ENCODE measurements around the gene RFX4.

The RFX4 gene

DNA sequence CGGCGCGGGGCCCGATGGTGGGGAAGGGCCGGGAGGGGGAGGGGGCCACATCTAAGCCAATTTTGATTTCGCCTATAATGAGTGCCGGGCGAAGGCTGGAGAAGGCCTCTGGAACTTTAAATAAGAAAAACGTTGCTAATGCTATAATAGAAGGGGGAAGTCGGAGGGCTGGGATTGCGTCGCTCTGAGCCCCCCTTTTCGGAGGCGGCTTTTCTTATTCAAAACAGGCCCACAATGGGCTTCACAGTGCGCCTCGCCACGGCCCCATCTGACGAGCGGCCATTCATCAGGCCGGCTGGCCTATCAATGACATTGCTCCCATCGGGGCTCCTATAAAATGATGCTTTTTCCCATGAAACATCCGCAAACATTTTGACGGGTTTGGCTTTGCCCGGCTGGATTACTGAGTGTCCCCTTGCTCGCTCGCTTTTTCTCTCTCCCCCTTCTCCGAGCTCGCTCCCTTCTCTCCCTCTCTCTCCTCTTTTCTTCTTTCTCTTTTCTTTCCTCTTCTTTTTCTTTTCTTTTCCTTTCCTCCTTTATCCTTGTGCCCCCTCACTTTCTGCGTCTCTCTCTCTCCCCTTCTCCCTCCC is at the start of gene RFX4:
Gene RFX4 (plus strand): TSS at position 364 of the 590 bp plus-strand sequence. CDS start 317 bp downstream, outside the sequence.
- no peak for DNase-seq

DNA sequence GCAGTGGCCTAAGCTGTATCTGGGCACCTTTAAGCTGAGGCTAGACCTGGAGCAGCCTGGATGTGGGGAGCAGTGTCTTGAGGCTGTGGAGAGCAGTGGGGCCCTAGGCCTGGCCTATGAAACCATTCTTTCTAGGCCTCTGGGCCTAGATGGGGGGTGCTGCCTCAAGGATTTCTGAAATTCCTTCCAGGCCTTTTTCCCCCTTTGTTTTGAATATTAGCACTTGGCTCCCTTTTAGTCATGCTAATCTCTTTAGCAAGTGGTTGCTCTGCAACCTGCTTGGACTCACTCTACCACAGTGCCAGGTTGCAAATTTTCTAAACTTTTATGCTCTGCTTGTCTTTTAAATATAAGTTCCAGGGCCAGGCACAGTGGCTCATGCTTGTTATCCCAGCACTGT is 41.6 kb upstream of the RFX4 start:
- no peak for DNase-seq

DNA sequence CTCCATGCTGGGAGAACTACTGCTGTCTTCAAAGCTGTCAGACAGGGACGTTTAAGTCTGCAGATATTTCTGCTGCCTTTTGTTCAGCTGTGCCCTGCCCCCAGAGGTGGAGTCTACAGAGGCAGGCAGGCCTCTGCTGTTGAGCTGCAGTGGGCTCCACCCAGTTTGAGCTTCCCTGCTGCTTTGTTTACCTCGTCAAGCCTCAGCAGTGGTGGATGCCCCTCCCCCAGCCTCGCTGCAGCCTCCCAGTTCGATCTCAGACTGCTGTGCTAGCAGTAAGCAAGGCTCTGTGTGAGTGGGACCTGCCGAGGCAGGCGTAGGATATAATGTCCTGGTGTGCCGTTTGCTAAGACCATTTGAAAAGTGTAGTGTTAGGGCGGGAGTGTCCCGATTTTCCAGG is 31.4 kb upstream of the RFX4 start:
- no peak for DNase-seq

DNA sequence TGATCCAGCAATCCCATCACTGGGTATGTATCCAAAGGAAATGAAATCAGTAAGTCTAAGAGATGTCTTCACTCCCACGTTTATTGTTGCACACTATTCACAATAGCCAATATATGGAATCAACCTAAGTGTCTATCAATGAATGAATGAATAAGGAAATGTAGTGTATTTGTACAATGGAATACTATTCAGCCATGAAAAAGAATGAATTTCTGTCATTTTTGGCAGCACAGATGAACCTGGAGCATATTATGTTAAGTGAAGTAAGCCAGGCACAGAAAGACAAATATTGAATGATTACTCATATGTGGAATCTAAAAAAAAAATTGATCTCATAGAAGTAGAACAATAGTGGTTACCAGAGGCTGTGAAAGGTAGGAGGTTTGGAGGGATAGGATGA is 30.6 kb upstream of the RFX4 start:
- no peak for DNase-seq

DNA sequence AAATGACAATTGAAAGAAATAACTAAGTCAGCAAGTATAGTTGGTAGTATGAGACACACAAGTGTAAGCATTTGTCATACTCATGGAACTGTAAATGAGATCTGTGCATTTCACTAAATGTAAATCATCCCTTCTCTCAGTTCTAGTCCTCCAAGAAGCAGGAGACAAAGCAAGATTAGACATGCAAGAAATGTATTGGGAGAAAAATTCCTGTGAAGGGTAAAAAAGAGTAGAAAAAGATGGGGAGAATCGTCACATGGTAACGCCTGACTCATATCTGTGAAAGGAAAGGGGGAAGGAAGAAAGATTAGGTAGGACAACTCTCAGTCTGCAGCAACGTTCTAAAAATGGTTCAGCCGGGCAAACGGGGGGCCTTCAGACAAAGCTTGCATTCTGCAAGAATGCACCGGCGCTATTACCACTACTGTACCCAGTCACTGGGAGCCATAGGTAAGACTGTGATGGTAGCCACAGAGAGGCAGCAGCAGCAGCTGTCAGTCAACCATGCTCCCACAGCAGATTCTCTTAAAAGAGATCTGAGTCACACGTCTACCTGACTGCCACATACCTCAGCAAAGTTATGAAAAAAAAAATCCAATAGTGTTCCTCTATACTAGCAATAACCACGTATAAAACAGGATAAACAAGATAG is 18.0 kb upstream of the RFX4 start:
- DNase-seq = no peak

DNA sequence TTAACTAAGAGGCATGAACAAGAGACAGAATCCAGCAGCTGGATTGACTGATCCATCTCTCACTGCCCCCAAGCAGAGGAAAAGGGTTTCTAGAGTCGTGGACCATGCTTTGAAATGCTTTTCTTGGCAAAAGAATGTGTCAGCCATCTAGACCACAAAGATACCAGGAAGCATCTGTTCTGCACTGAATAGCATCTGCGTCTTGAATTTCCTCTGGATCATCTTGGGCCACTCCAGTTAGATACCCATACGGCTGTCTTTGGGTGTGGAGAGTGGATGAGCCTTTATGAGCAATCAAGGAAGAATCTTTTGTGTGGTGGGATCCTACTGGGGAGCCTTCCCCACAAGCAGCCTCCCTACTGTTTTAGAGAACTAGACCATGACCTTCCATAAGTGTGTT is 16.0 kb upstream of the RFX4 start:
- DNase-seq = no peak

DNA sequence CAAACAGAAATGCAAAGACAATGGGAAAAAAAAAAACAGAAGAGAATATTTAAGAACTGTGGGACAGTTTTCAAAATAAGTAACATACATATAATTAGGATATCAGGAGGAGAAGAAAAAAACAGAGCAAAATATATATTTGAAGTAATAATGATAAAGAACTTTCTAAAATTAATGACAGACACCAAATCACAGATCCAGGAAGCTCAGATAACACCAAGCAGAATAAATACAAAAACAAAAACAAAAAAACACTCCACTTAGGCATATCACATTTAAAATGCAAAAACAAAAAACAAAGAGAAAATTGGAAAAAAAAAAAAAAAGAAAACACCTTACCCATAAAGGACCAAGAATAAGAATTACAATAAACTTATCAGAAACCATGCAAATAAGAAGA is 9.6 kb upstream of the RFX4 start:
- DNase-seq = no peak

DNA sequence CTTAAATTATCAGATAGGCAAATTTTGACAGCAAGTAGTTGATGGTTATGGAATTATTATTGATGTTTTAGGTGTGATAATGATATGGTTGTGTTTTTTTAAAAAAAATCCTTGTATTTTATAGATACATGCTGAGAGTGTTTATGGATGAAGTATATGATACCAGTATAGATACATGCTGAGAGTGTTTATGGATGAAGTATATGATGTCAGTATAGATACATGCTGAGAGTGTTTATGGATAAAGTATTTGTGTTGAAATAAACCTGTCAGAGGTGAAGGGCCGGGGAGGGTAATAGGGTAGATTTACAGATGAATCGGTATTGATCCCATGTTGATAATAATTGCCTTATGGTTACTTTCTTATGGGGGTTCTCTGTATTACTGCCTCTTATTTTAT is 6.0 kb upstream of the RFX4 start:
- DNase-seq = no peak

DNA sequence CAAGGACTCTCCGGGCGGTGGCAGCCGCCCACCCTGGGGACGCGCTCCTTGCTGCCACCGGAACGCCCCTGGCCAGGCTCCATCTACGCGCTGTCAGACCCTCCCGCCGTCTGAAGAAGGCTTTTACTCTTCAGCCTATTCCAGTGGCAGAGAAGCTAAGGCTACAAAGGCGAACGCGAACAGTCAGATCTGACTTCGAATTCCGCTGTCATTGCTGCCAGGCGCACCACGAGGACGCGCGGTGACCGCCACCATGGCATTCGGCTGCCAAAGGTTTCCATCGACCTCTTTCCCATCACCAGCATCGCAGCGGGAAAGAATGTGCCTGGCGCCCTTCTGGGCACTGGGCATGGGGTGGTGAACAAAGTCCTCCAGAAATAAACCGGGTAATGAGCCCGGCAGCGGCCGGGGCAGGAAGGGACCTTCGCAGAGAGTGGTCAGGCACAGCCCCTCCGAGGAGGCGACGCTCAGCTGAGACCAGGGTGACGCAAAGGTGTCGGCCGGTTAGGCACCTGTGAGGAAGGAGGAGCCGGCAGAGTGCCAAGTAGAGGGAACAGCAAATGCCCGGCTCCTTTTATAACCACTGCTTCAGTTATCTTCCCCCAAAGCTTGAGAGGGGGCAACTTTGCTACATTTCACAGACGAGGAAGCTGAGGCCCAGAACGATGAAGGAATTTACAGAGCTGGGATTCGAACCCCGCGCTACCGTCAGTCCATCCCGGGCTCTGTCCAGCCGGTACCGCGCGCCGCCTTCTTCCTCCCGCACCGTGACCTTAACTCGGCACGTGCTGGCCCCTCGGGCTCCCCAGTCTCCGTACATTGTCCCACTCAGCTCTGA is 1.9 kb upstream of the RFX4 start:
- no peak for DNase-seq

DNA sequence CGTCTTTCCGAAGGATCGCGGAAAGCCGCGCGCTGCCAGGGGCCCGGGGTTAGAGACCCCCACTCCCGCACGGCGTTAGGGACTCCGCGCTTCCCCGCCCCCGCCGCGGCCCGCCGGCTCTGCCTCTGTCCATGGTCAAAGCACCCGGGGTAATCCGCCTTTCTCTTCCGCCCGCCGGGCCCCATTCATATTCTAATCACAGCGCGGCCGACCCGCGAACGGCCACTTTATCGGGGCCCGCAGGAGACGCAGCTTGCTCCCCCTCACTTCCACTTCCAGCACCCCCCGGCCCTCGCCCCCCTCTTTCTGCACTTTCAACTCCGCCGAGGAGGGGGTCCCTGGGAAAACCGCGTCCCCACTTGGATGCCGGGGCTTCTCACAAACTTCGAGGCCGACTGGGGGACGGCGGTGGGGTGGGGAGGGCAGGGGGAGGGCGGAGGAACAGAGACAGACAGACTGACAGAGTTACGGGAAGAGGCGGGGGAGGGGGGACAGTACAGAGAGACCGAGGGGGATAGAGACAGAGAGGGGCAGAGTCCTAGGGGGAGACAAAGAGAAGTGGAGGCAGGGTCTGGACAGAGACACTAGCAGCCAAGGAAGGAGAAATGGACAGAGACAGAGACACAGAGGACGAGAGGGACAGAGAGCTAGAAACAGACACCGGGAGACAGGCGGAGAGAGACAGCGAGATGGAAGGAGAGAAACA is 1.1 kb upstream of the RFX4 start:
- DNase-seq = no peak

DNA sequence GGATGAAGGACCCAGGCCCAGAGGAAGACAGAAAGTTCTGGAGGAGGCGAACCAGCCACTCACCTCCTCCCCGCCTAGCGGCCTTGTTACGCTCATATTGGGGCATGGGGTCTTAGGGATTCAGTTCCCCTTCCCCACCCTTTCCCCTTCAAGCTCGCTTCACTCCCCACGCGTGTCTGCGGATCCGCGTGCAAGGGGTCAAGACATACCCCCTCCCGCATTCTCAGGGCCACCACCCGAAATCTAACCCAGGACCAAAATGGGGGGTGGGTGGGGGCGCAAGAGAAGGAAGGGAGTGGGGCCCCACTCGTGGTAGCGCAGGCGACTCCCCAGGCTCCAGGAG is 584 bp upstream of the RFX4 start:
- no peak for DNase-seq

DNA sequence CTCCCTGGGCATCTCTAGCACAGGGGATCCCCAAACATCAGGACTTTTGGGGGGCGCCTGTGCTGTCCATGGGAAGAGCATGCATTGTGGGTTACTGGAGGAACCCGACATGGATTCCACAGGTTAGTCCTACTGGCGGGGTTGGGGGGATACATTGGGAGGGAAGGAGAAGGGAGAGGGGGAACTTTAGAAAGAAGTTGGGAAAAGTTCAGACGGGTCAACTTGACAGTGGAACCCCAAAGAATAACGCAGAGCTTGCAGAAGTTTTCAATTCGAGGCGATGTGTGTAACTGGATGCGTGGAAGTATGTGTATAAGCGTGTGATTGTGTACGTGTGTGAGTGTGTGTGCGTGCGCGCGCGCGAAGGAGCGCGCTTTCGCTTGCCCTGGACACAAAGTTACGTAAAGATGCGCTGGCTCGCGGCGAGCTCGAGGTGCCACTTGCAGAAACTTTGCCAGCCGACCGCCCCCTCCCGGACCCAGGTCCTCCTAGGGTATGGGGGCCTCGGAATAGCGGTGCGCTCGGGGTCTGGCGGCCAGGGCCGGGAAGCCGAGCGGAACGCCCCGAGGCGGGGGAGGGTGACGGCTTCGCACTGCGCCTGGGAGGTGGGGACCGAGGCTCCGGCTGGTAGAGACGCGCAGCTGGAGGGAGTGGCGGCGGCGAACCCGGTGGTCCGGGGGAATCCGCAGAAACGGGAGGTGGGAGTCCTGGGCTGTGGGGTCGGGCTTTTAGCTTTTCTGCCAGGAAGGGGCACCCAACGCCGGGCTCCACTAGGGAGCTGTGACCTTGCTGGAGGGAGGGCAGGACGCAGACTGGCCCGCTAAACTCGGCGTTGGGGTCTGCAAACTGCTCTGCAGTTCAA is 669 bp downstream of the RFX4 start:
- no peak for DNase-seq

DNA sequence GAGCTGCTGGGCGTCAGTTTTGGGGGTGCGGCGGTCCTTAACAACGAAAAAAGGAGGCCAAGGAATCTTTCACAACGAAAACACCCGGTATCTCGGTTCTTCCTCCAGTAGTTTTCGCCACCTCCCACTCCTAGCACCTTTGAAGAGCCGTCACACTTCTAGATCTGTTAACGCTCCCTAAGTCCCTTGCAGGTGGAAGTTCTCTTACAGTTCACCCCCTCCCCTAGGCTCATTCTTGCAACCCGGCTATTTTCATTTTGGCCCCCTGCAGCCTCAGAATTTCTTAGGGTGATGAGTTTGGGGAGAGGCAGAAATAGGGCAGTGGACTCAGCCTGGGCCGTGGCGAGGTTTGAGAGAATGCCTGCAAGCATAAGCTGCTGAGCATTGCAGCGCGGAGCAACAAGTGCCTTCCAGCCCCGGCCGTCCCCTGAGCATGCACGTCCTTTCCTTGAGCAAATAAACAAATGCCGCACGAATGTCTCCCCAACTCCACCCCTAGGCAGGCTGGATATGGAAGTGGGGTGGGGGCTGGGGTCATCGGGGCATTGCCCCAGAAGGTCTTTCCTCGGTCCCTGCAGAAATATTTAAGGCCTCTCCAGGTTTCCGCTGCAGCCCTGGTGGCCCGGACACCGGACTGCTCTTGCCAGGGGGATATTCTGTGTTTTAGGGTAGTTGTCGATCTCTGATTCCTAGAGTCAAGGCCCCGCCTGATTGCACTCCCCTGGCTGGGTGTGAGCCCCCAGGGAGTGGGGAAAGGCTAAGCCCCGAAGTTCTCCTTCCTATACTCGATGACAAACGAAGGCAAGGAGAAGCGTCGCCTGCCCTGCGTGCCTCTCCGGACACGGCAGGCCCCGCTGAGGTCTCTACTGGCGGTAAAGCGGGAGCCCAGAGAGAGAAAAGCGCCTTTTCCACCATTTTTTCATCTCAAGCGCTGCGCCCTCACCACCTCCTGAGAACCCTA is 1.6 kb downstream of the RFX4 start:
- no peak for DNase-seq

DNA sequence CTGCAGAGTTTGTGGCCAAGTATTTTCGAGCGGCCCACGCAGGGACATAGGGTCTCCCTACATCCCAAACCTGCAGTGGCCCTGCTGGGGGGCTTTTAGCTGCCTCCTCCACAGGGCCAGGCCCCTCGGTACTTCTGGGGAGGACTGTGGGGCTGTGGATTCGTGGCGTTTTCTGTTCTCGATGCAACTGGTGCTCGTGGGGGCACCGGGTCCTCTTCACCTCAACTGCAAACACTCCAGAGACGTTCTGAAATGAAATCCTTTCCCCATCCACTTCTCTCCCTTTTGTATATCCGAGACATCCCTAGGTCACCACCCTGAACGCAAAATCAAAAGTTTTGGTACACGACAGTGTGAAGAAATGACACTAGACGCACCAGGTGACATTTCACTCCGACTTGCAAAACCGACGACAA is 2.3 kb downstream of the RFX4 start:
- no peak for DNase-seq

DNA sequence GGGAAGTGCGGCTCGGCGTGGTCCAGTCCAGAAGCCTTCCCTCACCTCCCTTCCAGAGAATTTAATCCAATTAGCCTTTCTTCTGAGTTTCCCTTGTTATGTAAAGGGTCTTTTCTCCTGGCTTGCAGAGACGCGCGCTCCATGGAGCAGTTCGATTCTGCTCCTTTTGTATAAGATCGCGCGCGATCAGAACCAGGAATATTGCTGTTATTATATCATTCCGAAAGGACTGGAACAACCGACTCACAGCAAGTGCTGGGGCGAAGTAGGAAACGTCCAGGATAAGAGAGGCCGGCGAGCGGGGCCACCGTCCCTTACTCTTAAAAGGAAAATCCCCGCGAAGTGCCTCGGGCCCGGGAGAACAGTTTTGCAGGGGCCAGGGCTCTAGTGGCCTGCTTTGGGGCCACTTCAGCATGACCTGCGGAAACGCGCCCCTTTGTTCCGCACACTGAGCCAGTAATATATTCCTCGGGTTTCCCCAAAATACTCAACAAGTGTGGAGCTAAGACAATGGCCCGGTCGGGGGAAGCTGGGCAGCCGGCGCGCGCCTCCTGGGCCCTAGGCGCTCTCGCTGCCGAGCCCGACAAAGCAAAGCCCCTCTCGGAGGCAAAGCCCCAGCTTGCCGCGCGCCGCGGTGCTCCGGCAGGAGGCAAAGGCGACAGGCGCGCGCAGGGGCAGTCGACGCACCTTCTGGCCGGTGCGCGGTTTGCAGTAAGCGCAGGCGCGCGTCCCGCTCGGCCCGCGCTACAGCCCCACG is 2.9 kb downstream of the RFX4 start:
- no peak for DNase-seq

DNA sequence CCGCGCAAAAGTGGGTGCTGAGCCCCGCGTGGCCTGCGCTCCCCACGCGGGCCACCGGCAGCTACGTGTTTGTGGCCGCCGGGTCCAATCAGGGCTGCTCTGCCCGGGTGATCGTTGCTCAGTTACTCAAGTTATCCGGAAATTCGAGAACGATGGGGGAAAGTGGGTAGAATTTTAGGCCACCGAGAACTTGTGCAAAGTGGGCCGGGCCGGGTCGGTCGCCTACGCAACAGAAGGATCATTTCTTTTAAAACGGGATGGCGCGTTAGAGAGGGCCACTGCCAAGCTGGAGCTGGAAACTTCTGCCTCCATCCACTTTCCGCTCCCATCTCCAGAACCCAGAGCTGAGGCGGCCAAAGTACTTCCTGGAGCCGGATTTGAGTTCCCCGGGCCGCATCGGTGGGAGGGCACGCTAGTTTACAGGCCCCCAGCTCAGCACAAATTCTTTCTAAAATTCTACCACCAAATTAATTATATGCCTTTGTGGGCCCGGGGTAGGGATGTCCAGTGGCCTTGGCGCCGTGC is 3.5 kb downstream of the RFX4 start:
- no peak for DNase-seq

DNA sequence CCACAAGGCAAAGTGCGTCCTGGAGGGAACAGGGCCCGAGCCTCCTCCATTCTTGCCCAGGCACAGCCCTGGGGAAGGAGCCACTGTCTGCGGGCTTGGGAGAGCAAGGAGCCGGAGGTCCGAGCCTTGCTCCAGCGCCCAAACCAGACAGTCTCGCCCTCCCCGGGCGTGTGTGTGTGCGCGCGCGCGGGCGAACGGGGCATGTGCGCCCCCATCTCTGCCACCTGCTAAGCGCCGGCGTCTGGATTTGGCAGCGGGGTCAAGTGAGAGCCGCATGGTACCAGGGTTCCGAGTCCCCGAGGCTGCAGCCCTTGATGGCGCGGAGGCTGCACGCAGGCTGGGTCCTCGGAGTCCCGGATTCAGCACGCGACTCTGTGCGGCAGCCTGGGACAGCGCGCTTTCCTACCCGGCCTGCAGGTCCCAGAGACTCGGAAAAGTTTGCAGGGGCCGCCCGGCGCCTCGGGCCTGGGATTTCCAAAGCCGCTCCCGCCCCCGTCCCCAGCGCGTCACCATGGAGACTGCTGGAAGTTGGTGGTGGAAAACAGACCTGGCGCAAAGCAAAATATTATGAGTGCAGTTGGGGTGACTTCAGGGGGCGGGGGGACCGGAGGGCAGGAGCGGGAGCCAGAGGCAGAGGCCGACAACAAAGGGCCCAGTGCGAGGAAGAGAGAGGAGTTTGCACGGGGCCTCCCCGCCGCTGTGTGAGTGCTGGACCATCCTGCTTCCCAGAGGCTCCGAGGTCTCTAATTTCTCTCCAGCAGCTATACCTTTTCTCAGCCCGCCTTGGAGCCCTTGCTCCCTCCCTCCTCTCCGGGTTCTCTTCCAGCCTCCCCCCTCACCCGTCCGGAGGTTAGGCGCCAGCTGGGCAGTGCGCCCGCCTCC is 4.2 kb downstream of the RFX4 start:
- DNase-seq = no peak

DNA sequence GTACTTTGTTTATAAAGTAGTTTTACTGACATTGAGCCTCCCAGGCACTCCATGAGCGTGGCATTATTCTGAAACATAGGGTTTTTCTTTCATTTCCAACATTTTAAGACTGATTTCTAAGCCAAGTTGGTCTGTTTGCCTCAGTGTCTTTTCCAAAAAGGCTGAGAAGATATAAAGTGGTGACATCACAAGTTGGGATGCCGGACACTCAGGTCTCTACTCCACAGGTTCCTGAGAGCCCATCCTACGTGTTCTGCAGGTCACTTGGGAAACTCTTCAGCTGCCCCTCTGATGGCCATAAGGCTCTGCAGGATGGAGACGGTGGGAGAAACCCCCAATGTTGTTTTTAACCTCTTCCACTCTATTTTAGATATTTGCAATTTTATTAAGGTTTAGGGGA is 6.0 kb downstream of the RFX4 start:
- no peak for DNase-seq

DNA sequence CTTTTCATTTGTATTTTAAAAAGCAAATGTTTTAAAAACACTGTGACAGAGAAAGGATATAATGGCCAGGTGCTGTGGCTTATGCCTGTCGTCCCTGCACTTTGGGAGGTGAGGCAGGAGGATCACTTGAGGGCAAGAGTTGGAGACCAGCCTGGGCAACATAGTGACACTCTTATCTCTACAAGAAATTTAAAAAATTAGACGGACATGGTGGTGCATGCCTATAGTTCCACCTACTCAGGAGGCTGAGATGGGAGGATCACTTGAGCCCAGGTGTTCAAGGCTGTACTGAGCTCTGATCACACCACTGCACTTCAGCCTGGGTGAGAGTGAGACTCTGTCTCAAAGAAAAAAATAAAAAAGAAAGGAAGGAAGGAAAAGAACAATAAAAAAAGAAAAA is 7.8 kb downstream of the RFX4 start:
- no peak for DNase-seq
